VCaP (cell line): ENCODE measurements around the gene FGR.

ENCODE experiments used
- H3K27ac ChIP-seq: fragments of 450-650 bp; 2 replicates; pipeline ENCODE4 v1.5.1; 2017
- CTCF ChIP-seq: fragments of 450-650 bp; conservative IDR thresholded peaks from 2 replicates; pipeline ENCODE4 v1.5.1; 2017; ENCODE audit warnings: mild to moderate bottlenecking, moderate library complexity

The FGR gene

DNA sequence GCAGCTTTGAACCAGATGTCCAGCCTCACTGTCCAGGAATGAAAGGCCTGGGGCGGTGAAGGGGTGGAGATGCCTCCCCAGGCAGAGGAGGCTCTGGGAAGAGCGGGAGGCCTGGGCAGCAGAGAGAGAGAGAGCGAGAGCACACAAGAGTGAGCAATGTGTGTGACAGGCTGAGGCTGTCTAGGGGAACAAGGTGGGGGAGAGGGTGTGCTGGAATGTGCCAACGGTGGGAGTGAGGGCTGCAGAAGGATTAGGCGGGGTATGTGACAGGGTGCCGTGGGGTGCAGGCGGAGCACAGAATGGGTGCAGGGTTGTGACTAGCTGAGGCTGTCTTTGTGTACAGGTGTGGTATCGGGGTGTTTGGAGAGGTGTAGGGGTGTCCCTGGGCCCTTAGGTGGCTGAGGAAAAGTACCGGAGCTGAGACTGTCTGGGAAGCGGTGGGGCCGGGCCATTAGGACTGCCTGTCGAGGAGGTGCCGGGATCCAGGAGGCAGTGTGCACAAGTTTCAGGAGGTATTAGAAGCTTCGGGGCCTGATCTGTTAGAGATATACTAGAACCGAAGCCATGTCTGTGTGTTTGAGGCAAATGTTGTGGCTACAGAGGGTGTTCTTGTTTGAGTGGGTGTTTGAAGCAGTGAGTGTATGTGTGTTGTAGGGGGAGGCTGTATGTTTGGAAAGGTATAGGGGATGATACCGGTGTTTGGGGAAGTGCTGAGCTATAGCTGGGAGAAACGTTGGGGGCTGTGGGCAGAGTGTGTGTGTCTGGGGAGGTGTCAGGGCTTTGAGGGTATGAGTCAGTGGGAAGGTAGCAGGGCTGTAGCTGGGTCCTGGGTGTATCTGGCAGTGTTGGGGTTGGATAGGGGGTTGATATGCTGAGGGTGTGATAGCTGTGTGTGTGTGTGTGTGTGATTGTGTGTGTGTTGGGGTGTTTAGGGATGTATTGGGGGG, 40.1 kb downstream of the FGR start:
- no peak overlapping the region for H3K27ac ChIP-seq
- no peak for TF ChIP-seq CTCF

- no peak overlapping the region for H3K27ac ChIP-seq
- no peak for TF ChIP-seq CTCF
These were observed 41.1 kb downstream of the FGR start for GRCh38 chr1:27593678-27594563.

DNA sequence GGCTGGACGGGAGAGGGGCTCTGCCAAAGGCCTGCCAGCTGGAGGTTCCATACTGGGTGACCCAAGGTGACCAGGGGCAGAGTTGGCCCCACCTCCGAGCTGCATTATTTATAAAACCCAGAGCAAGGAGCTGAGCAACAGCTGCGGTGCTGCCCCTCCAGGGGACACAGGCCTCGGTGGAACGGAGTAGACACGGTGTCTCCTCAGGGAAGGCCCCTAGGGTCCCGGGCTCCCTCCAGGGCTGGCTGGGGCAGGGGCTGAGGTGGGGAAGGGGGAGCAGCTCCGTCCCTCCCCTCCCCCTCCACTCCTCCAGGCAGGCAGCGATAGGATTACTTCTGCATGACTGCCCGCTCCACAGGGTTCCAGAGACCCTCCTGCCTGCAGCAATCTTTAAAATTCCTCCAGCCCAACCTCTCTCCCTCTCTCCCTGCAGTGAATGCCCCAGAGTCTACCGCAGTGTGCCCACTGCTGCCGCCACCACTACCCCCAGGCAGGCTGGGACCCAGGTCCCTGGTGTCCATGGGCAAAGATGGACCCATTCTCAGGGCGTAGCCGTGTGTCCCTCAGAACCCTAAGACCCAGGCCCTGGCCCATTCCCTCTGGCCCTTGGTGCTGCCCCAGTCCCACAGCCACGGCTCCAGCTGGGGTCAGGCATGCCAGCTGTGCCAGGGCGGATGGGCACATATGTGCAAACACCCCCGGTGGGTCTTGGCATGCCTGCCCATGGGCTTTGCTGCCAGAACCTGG, 41.9 kb downstream of the FGR start:
- H3K27ac ChIP-seq: no peak overlapping the region
- no peak for TF ChIP-seq CTCF

GRCh38 chr1:27592232-27592930, 42.6 kb downstream of the FGR start:
- no peak overlapping the region for H3K27ac ChIP-seq
- no peak for TF ChIP-seq CTCF

DNA sequence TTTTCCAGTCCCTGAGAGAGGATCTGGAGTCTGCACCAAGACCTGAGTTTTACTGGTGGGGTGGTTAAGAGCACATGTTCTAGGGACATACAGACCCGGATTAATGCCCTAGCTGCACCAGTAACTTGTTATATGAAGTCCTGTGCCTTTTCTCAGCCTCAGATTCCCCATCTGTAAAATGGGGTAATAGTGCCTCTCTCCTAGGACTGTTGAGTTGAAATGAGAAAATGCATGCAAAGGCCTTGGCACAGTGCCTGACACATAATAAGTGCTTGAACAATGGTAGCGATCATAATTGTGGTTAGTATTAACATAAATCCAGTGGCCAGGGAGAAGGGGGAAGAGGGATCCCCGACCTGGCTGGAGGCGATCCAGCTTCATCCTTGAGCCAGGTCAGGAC, 43.4 kb downstream of the FGR start:
- no peak overlapping the region for H3K27ac ChIP-seq
- no peak for TF ChIP-seq CTCF

GRCh38 chr1:27590917-27591508, 44.0 kb downstream of the FGR start:
- H3K27ac ChIP-seq: no peak overlapping the region
- no peak for TF ChIP-seq CTCF
